Subcutaneous adipose tissue (tissue), 4 donors: ENCODE measurements around the gene KCNB1. TPM values are rescaled to one million over a fixed set of nuclear protein-coding genes. Genes with fewer than 3 reads are reported as not detected.

ENCODE experiments used
- CTCF ChIP-seq: fragments of 450-650 bp; IDR thresholded peaks from one replicate; pipeline ENCODE4 v1.5.1; 2016; ENCODE audit warnings: low read depth, mild to moderate bottlenecking, control low read depth, antibody characterized with exemption, moderate library complexity
- total RNA-seq, 4 donors: library from RNA; depleted of rRNA; stranded (reverse); fragments of >200 nt; gene quantifications; one replicate each; pipeline ENCODE4 v1.1.0, GENCODE V29; 2016

The KCNB1 gene
- total RNA-seq, 4 donors from 2014 or later = 8.7 to 24.5 (median 17.7) TPM

GRCh38 chr20:49484180-49485140 is 2.0 kb upstream of the KCNB1 start:
- no peak for TF ChIP-seq CTCF

GRCh38 chr20:49483696-49484123 is 1.2 kb upstream of the KCNB1 start:
- TF ChIP-seq CTCF = no peak

GRCh38 chr20:49483018-49483695 is 689 bp upstream of the KCNB1 start:
- no peak for TF ChIP-seq CTCF

GRCh38 chr20:49482173-49482572 is 295 bp downstream of the KCNB1 start:
- no peak for TF ChIP-seq CTCF

- TF ChIP-seq CTCF = no peak
Observed at GRCh38 chr20:49481116-49481515, 1.4 kb downstream of the KCNB1 start.

- no peak for TF ChIP-seq CTCF
Observed at GRCh38 chr20:49480236-49480635, 2.2 kb downstream of the KCNB1 start.

- no peak for TF ChIP-seq CTCF
Observed at GRCh38 chr20:49479785-49480184, 2.7 kb downstream of the KCNB1 start.
